Endometrial microvascular endothelial cells (primary cell): Measurements from ENCODE around the gene ST3GAL6. TPM values are rescaled to one million over a fixed set of nuclear protein-coding genes. Genes with fewer than 3 reads are reported as not detected.

Experiments used
- in situ Hi-C: cut with HindIII; loops from 2 replicates; pipeline ENCODE4 v1.10.0; 2017; ENCODE audit warnings: low sequenced_read_pairs, low pct_unique_long_range_greater_than_20kb; ENCODE audit errors: inconsistent ontology term
- total RNA-seq: library from RNA; depleted of rRNA; stranded (reverse); fragments of >200 nt; gene quantifications from one replicate; pipeline ENCODE4 v1.2.3, GENCODE V29; 2015; ENCODE audit errors: inconsistent ontology term

The ST3GAL6 gene
- 4.4 TPM for total RNA-seq

- in situ Hi-C loops: no loop called here
These were observed at the start of gene ST3GAL6 for GRCh38 chr3:98763076-98763475. Gene ST3GAL6 (plus strand): TSS chr3:98763340. CDS start chr3:98768441, 5,101 bp downstream.

GRCh38 chr3:98713984-98714383 lies 49.2 kb upstream of the ST3GAL6 start:
- in situ Hi-C loops: no loop called here

GRCh38 chr3:98717584-98717983 lies 45.6 kb upstream of the ST3GAL6 start:
- in situ Hi-C loops: no loop called here

- in situ Hi-C loops: no loop called here
These were observed 44.4 kb upstream of the ST3GAL6 start for GRCh38 chr3:98718730-98719129.

GRCh38 chr3:98721776-98722175 lies 41.4 kb upstream of the ST3GAL6 start:
- in situ Hi-C loops: no loop called here

- in situ Hi-C loops: no loop called here
These were observed 40.8 kb upstream of the ST3GAL6 start for GRCh38 chr3:98722389-98722788.

GRCh38 chr3:98725352-98725751 lies 37.8 kb upstream of the ST3GAL6 start:
- in situ Hi-C loops: no loop called here

- in situ Hi-C loops: no loop called here
These were observed 37.1 kb upstream of the ST3GAL6 start for GRCh38 chr3:98726084-98726483.

GRCh38 chr3:98727638-98728037 lies 35.5 kb upstream of the ST3GAL6 start:
- in situ Hi-C loops: no loop called here

- in situ Hi-C loops: no loop called here
These were observed 34.5 kb upstream of the ST3GAL6 start for GRCh38 chr3:98728672-98729071.

- in situ Hi-C loops: no loop called here
These were observed 32.8 kb upstream of the ST3GAL6 start for GRCh38 chr3:98730338-98730737.

GRCh38 chr3:98730886-98731537 lies 32.1 kb upstream of the ST3GAL6 start:
- in situ Hi-C loops: no loop called here

GRCh38 chr3:98731720-98732285 lies 31.3 kb upstream of the ST3GAL6 start:
- in situ Hi-C loops: no loop called here

- in situ Hi-C loops: no loop called here
These were observed 30.7 kb upstream of the ST3GAL6 start for GRCh38 chr3:98732286-98733052.

- in situ Hi-C loops: no loop called here
These were observed 29.9 kb upstream of the ST3GAL6 start for GRCh38 chr3:98733053-98733811.

- in situ Hi-C loops: no loop called here
These were observed 29.3 kb upstream of the ST3GAL6 start for GRCh38 chr3:98733812-98734281.

- in situ Hi-C loops: no loop called here
These were observed 28.8 kb upstream of the ST3GAL6 start for GRCh38 chr3:98734306-98734705.

GRCh38 chr3:98734735-98735134 lies 28.4 kb upstream of the ST3GAL6 start:
- in situ Hi-C loops: no loop called here

- in situ Hi-C loops: no loop called here
These were observed 27.8 kb upstream of the ST3GAL6 start for GRCh38 chr3:98735296-98735695.
